GM18520 (cell line): ENCODE data around the gene TELO2.

Experiments used
- ATAC-seq: cut with Tn5 transposase; IDR thresholded peaks from one replicate; pipeline ENCODE4 v1.9.1; 2021; ENCODE audit not compliant: unreplicated experiment

The TELO2 gene

DNA sequence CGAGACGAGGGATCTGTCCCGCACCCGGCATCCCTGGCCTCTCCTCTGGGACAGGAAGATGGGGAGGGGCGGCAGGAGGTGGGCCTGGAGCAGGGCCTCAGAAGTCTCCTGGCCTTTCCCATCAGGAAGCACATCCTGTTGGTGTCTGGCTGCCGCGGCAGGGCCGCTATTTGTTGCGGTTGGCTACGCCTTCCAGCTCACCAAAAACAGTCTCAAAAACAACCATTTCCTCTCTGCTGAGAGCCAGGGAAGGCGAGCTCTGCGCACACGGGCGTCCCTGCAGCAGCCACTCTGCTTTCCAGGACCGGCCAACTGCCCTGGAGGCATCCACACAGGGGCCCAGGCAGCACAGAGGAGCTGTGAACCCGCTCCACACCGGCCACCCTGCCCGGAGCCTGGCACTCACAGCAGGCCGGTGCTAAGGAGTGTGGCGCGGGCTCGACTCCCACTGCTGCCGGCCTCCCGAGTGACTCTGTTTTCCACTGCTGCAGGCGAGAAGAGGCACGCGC lies 40.3 kb downstream of the TELO2 start, which contains the start of gene TMEM204:
TMEM204 (plus strand) TSS at position 224 of the 509 bp plus-strand sequence. CDS start 610 bp downstream, outside the sequence.
- no peak for ATAC-seq

DNA sequence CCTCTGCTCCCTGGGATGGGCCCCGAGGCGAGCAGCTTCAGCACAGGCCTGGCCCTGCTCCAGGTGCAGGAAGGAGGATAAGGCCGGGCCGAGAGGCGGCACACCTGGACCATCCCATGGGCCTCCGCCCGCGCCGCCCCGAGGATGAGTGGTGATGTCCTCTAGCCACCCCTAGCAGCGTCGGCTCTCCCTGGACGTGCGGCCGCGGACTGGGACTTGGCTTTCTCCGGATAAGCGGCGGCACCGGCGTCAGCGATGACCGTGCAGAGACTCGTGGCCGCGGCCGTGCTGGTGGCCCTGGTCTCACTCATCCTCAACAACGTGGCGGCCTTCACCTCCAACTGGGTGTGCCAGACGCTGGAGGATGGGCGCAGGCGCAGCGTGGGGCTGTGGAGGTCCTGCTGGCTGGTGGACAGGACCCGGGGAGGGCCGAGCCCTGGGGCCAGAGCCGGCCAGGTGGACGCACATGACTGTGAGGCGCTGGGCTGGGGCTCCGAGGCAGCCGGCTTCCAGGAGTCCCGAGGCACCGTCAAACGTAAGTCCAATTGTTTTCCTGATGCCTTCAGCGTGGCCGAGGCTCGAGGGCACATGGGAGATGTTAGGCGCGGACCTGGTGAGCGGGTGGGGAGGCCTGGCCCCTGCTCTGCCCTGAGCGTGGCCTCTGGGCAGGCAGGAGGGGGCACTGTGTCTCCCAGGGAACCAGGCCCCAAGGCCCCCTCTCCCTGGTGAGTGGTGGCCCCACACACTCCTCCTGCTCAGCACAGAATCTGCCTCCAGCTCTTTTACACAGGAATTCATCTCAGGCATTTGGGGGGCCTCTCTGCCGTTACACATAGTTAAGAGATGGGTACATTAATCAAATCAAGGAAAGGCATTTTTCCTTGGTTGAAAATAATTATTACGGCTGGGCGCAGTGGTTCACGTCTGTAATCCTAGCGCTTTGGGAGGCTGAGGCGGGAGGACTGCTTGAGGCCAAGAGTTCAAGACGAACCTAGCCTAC lies 41.2 kb downstream of the TELO2 start:
- no peak for ATAC-seq

DNA sequence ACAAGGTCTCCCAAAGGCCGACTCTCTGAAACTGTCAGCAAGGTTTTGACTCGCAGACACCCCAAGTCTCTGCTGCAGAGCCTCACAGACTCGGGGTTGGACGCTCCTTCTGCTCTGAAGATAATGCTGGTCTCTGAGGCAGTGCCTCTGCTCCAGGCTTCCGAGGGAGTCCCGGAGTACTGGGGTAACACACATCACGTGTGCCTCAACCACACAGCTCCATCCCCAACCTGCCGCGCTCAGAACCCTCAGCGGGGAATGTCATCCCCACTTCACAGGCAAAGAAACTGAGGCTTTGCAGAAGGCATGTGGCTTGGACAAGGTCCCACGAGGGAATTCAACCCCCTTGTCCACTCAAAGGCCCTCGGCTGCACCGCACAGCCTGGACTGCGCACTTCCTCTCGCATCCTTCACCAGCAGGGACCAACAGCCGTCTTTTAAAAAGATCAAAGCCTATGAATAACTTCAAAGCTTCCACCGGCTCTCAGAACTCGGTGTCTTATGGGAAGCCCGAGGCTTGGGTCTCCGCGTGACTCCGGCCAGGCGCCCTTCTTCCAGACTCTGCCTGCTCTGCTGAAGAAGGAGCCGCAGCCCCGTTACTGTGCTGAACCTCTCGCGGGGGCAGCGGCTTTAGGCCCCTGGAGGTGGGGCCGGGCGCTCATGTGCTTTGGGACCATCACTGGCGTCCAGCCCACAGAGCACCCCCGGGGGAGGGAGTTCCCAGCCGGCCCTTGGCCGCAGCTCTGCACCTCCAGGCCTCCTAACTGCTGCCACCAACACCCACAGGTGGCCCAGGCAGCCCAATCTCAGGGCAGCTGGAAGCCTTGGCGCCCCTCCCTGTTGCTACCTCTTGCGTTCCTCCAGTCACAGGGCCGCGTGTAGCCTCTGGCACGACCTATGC lies 42.5 kb downstream of the TELO2 start:
- no peak for ATAC-seq

DNA sequence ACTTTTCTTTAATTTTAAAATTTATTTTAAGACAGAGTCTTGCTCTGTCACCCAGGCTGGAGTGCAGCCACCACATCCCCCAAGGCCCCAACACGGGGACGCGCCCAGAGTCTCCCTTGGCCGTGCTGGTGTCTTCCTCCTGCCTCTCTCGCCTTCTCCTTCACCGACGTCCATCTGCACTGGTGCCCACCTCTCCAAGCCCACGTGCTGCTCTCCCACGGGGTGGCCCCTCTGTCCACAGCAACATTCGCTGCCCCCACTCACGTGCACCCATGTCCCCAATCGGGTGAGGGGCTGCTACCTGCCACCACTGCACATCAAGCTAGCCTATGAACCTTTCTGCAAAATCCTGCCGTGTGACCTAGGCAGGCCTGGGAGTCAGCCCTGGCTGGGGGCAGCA lies 43.4 kb downstream of the TELO2 start:
- ATAC-seq = no peak

DNA sequence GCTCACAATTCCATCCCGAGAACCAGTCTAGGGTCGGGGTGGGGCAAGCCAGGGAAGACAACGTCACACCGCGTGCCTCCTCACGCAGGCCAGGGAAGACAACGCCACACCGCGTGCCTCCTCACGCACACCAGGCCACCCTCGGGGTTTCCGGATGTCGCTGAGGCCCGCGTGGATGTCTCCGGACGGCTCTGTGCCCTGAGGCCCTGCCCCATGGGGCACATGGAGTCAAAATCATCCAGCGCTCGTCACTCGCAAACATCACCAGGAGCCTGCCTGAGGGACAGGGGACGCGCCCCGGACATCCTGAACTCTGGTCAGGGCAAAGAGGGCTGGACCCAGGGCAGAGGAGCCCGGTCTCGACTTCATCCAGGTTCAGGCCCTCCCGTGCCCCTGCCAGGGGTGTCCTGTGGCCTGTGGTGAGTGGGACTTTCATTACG lies 44.0 kb downstream of the TELO2 start:
- no peak for ATAC-seq

DNA sequence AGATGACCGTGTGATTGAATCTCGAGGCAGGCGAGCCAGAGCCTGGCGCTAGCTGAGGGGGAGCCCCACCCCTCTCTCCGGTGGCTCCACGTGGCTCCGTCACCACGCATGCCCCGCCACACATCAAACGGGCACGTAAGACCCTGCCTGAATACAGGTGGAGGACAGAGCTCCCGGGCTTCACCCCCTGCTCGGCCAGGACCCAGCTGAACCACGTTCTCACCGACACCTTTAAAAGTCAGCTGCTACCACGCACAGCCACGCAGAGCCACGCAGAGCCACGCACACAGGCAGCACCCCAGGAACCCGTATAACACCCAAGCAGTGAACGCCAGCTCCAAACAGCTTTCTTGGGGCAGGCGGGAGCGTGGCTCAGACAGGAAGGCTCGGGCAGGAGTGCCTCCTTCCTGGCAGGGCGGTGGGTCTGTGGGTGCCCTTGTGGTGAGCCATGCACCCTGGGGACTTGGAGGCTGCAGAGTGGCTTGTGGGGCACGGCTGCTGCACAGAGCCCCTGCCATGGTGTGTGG lies 44.7 kb downstream of the TELO2 start:
- ATAC-seq = no peak

DNA sequence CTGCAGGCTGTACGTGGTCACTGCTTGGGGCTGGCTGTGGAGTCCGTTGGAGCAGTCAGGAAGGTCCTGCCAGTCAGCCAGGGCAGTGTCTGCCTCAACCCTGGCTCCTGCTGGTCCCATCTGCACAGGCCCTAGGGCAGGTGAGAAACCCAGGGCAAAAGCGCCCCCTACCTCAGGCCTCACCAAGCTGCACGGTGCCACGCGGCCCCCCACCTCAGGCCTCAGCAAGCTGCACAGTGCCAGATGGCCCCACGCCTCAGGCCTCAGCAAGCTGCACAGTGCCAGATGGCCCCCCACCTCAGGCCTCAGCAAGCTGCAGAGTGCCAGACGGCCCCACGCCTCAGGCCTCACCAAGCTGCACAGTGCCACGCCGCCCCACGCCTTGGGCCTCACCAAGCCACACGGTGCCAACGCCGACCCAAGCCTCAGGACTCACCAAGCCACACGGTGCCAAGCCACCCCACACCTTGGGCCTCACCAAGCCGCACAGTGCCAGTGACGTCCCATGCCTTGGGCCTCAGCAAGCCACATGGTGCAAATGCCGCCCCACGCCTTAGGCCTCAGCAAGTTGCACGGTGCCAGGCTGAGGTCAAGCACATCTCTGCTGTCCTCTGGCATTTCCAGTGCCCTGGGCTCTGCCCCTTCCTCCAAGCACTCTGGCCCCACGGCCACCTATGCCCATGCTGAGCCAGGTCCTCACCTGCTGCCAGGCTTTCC lies 45.8 kb downstream of the TELO2 start:
- ATAC-seq = no peak

DNA sequence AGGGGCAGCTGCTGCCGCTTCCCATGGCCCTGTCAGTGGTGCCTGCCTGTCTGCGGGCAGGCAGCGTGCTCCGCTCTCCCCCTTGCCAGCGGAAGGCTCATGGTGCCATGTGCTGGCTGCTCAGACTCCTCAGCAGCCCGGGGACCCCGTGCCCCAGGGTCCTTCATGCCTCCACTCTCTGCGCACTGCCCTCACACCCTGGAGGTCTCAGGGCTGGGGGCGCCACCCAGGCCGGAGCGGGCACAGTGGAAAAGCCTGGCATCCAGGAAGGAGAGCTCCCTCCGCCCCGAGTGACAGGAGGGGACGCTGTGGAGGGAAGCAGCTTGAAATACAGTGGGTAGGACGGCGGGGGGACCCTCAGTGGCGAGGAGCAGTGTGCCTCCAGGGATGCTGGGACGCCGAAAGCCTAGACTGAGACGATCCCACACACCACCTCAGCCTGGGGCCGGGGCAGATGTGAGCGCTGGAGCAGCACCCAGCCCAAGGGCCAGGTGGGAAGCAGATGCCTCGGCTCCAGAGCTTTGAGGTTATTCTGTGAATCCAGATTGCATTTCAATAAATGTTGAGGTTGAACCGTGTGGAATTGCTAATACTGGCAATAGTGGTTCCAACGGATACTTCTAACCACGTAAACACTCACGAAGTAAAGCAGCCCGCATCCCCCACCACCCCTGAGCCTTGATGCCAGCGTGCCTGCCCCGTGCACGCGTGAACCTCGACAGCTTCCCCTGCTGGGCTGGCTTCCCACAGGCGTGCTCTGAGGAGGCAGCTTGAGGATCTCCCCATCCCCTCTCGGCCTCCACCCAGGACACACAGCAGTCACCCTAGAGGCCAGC lies 46.8 kb downstream of the TELO2 start:
- no peak for ATAC-seq

DNA sequence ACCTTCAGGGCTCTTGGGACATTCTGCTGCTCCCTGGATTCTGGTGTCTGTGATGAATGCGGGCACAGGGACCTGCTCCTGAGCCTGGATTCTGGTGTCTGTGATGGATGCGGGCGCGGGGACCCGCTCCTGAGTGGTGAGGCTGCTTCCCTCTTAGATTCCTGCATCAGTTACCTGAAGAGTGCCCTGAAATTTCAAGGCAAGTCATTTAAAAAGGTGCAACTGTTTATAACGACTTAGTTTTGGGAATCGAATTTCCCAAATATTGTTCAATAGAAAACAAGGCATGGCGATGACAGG lies 47.3 kb downstream of the TELO2 start:
- no peak for ATAC-seq

DNA sequence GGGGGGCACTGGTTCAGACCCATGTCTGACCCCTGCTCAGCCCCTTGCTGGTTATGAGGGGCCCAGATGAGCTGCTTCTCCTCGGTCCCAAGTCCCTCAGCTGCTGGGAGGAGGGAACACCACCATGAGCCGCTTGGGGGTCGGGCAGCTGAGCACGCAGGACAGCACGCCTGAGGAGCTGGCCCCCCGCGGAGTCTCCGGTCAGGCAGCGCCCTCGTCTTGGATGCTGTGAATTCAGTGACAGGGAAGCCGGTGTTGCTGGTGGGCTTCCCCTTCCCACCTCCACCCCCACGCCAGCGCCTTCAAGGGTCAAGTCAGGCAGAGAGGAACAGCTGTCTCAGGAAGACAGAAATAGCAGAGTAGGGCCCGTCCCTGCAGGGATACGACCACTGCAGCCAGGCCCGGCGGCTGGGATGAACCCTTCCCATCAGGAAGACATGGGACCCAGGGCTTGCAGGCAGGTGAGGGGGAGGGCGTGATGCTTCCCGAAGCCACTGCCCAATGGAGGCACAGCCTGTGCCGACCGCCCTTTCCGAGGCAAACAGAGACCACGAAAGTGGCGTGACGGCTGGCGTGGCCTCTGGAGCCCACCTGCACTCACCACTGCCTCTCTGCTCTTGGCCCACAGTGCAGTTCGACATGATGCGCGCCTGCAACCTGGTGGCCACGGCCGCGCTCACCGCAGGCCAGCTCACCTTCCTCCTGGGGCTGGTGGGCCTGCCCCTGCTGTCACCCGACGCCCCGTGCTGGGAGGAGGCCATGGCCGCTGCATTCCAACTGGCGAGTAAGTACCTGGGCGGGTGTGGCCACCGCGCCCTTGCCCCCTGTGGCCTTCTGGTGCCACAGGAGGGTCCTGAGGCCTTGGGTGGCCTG lies 48.4 kb downstream of the TELO2 start:
- no peak for ATAC-seq

DNA sequence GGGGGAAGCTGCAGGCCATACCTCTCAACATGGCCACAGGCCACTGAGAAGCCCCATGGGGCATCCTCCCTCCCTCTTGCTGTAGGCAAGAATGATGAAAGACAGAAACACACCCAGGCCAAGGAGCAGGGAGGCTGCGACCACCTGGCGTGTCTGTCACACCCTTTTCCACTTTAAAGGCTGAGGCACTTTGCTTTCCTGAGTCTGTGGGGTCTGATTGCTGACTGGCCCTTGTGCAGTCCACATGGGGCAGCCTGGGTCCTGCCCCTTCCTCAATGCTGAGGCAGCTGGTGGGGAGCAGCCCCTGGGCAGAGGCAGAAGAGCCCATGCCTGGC lies 49.0 kb downstream of the TELO2 start:
- no peak for ATAC-seq

DNA sequence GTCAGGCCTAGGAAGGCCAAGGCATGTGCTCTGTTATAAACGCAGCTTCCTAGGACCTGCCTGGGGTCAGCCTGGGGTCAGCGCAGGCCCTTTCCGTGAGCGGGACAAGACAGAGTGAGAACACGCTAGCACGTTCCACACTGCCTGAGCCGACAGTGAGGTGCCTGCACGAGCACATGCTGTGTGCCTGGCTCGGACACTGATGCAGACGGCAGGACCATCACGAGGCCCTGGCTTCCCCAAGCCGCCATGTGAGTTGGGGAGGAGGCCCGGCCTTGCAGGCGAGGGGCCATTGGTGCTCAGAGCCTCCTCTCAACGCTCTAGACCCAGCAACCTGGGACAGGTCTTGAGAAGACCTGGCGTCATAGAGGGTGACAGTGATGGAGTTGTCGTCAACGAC lies 49.4 kb downstream of the TELO2 start:
- ATAC-seq = no peak

DNA sequence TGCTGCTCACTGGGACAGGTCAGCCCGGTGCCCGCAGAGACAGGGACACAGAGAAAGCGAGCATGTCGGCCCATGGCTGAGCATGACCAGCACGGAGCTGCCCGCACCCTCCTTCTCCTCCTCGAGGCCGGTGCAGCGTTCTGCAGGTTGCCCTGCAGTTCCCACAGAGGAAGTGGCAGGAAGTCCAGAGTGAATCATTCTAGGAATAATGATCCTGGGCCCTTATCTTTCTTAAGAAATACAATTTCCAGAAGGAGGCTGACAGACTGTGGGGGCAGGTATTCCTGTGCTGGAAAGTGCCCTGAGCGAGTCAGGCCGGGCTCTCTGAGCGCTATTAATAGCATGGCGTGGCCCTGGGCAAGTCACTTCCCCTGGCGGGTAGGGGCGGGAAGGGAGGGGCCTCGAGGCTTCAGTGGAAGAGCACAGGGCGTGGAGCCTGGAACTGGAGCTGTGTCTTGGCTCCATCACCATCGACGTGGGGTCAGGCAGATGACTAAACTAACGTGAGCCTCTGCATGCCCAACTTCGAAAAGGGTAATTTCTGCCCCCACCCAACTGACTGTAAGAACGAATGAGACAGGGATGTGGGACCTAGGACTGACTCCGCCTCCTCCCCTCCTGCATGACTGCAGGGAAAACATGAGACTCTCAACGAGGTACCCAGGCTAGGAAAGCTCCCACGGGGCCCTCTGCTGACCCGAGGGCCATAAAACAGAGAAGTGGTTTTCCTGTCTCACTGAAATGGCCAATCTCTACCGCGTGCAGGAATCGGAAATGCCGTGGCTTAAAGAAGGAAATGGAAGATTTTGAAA lies 50.1 kb downstream of the TELO2 start:
- no peak for ATAC-seq

DNA sequence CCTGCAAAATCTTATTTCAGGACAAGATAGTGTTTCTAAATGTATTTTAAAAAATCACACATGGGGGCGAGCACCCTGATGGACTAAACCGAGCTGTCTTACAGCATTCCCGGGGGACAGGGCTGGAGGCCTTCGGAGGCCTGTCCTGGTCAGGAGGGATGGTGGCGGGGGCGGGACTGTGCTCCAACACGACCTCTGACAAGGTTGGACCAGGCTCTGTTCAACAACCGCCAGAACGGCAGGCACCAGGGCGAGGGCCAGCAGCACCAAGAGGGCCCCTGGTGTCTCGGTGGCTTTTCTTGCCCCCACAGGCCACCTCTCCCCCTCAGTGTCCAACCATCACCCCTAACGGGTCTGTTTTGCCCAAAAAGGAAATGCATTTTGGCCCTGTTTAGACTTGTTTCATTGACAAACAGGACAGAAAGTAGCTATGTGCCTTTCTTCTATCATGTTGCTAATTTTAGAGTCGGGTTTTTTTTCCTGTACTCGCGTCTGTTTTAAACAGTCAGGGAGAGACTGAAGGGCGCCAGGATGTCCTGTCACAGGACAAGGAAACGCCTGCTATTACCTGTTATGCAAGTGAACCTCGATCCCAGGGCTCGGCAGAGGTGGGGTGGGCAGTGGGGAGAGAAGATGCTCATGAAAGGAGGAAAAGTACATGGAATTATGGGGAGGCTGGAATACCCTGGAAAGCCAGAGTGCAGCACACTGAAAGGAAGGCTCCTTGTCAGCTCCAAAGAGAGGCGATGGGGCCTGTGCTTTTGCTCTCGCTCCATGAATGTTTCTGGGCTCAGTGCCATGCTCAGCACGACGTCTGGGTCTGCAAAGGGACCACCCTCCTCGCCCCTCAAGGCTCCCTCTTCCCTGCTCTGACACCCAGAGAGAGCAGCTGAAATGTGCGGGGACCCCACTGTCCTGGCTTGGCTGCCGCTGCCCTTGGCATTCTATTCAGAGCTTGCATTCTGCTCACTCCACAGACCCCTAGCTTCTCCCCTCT lies 52.2 kb downstream of the TELO2 start:
- ATAC-seq = no peak

DNA sequence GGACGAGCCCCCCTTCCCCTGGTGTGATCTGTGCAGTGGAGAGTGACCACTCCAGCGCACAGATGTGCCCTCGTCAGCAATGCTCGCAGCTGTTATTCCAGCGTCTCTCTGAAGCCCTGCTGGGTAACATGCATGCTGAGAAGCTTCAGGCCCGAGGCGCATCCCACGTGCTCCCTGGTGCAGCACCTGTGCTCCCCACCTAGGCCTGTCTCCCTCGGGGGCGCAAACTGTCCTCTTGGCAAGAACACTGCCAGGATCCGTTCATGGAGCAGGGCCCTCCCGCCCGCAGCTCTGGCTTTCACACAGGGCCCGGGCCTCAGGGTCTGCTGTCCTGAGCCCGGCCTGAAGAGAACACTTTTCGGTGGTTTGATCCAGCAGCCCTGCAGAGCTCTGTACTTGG lies 53.3 kb downstream of the TELO2 start:
- no peak for ATAC-seq

DNA sequence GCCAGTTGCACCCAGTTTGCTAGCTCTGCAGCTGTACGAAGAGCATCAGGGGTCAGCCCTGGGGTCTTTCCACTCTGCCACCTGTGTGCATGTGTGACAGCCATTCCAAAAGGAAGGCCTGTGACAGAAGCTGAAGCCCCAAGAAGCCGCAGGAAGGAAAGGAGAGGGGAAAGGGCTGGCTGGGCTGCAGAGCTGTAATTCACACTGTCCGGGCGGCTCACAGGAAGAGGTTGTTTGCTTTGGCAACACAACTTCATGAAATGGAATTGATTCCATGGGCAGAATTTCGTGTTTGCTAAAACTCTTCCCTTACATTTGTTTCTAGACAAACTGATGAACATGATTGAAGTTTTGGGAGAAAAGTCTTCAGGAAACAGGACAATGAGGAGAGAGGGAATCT lies 55.1 kb downstream of the TELO2 start:
- no peak for ATAC-seq

DNA sequence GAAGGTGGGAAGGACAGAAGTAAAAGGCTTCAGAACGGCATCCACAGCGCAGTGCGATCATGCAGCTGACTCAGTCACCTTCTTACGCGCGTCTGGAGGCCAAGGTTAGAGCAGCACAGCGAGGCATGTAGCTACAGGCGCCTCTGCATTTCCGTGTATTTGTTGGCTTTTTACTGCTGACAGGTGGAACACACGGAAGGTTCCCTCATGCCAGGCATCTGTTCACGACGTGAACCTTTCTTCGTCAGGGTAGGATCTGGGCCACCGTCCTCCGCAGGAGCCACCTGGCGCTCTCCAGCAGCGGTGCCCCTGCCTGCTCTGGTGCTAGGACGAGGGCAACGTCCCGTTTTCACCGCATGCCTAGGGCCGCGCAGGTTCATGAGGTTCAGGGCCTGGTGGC lies 55.6 kb downstream of the TELO2 start:
- no peak for ATAC-seq
